Iris pigment epithelial cell (primary cell): Measurements from ENCODE around the gene SLC35E2B.
A peak's percentile ranks its signal among the peaks of the same experiment; 100 is the strongest.
"Not testable (repeated sequence)": the region's sequence is repeated elsewhere in the genome, so short reads cannot be mapped to it uniquely, and the experiment has no call there.

Experiments used
- DNase-seq: peaks from one replicate; pipeline ENCODE4 v3.0.0-alpha.2; 2011; ENCODE audit warnings: low read depth

The SLC35E2B gene

DNA sequence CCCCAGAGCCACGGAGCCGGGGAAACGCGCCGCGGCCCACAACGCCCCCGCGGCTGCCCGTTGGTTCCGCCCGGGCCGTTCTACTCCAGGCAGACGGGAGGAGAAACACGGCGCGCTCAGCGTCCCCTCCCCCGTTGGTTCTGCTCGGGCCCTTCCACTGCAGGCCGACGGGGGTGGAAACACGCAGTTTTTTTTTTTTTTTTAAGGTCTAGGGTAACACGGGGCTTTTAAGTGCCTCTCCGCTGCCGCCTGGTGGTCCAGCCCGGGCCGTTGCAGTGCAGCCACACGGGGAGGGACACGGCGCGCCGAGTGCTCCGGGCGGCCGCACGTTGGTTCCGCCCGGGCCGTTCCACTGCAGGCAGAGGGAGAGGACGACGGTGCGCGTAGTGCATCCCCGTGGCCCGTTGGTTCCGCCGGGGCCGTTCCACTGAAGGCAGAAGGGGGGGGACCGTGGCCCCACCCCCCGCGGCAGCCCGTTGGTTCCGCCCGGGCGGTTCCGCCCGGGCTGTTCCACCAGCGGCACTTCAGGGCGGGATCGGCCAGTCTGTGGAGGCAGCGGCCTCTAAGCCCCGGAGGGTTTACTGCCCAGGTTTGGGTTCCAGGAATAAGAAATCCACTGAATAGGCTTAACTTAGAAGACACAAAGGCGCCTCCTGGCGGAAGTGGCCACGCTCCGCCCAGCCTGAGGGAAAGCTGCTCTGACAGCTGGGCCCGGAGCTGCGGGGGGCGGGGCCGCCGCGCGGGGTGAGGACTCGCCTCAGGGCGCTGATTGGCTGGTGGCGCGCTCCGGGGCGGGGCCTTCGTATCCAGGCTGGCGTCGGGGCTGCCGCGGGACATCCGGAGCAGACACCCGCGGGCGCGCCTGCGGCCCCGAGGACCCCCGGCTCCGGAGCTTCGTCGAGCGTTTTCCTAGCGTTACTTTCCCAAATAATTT, at the start of gene SLC35E2B:
Gene SLC35E2B (minus strand): TSS at position 82 of the 934 bp plus-strand sequence. CDS start 16,096 bp downstream, outside the sequence.
- DNase-seq, result peak; percentile 91

GRCh38 chr1:1741013-1741412, 48.4 kb upstream of the SLC35E2B start:
- peak; percentile 95 for DNase-seq

GRCh38 chr1:1738799-1739337, 46.3 kb upstream of the SLC35E2B start:
- DNase-seq, result not testable (repeated sequence)

GRCh38 chr1:1737675-1738590, 45.3 kb upstream of the SLC35E2B start:
- not testable (repeated sequence) for DNase-seq

DNA sequence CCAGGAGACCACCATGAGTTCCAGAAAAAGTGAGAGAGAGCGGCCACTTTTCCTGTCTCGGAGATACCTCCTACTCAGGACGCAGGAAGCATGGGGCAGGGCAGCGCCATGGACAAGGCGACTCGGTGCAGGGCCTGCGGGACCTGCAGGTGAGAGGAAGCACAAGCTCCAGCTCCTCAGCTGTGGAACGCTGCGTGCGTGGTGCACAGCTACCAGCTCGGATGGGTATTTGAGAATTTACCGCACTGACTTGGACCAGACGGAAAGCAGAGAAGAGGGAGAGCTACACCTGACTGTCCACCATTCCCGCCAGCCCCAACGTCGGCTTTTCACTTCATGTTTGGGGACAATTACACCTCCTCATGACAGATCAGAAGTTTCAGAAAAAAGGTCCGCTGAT, 39.8 kb upstream of the SLC35E2B start:
- no peak for DNase-seq

DNA sequence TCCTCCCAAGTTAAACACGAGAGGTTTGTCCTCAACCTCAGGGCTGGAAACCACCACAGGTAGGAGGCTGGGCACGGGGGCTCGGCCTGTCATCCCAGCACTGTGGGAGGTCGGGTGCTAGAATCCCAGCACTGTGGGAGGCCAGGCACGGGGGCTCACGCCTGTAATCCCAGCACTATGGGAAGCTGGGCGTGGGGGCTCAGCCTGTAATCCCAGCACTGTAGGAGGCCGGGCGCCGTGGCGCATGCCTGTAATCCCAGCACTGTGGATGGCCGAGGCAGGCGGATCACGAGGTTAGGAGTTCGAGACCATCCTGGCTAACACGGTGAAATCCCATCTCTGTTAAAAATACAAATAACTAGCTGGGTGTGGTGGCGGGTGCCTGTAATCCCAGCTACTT, 38.3 kb upstream of the SLC35E2B start:
- no peak for DNase-seq

- DNase-seq, result not testable (repeated sequence)
Measured at GRCh38 chr1:1730230-1730629, 37.6 kb upstream of the SLC35E2B start.

GRCh38 chr1:1729116-1729816, 36.7 kb upstream of the SLC35E2B start:
- DNase-seq, result not testable (repeated sequence)

GRCh38 chr1:1728308-1729005, 35.9 kb upstream of the SLC35E2B start:
- peak; percentile 57 for DNase-seq

DNA sequence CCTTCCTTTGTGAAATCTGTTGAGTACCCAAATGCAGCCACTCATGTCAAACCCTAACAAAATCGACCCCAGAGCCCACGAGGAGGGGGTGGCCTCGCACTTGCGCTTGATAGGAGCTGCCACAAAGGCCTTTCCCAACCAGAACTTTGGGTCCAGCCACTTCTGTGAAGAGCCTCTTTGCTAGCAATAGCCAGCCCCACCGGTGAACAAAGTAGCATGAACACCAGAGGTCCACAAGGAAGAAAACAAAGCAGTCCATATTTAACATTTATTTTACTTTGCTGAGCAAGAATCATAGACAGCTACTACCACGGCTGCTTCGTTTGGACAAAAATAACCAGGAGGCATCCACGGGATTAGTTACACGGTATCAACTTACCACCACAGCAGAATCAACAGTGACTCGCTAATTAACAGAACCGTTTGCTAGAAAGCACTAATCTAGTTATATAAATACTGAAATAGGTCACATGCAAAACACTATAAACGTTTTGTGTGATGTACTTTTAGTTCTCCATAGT, 34.6 kb upstream of the SLC35E2B start:
- not testable (repeated sequence) for DNase-seq

DNA sequence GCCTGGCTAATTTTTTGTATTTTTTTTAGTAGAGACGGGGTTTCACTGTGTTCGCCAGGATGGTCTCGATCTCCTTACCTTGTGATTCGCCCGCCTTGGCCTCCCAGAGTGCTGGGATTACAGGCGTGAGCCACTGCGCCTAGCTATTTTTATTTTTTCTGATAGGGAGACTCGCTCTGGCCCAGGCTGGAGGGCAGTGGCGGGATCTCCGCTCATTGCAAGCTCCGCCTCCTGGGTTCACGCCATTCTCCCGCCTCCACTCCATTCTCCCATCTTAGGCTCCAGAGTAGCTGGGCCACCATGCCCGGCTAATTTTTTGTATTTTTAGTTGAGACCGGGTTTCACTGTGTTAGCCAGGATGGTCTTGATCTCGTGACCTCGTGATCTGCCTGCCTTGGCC, 33.5 kb upstream of the SLC35E2B start:
- DNase-seq, result not testable (repeated sequence)

- peak; percentile 100 for DNase-seq
Measured at GRCh38 chr1:1724035-1724864, 31.7 kb upstream of the SLC35E2B start, which contains the start of gene CDK11A. Gene CDK11A (minus strand): TSS chr1:1724357. CDS start chr1:1722818, 1,539 bp downstream.

GRCh38 chr1:1721201-1721600, 28.6 kb upstream of the SLC35E2B start:
- DNase-seq, result no peak

GRCh38 chr1:1715109-1715883, 22.7 kb upstream of the SLC35E2B start:
- DNase-seq, result not testable (repeated sequence)

GRCh38 chr1:1707897-1708296, 15.3 kb upstream of the SLC35E2B start:
- not testable (repeated sequence) for DNase-seq

- DNase-seq, result not testable (repeated sequence)
Measured at GRCh38 chr1:1707241-1707640, 14.6 kb upstream of the SLC35E2B start.

DNA sequence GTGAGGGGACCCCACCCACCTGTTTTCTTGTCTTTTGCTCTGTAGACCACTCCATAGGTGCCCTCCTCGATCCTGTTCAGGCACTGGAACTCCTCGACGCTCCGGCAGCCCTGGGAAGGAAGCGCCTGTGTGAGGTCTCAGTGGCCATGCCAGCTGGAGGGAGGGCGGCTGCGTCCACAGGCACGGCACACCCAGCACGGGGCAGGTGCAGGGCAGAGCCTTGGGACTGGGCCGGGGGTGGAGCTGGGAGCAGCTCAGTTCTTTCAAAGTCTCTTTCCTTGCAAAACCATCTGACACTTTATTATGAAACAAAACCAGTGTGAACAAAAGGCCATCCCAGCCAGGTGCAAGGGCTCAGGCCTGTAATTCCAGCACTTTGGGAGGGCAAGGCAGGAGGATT, 13.0 kb upstream of the SLC35E2B start:
- not testable (repeated sequence) for DNase-seq

DNA sequence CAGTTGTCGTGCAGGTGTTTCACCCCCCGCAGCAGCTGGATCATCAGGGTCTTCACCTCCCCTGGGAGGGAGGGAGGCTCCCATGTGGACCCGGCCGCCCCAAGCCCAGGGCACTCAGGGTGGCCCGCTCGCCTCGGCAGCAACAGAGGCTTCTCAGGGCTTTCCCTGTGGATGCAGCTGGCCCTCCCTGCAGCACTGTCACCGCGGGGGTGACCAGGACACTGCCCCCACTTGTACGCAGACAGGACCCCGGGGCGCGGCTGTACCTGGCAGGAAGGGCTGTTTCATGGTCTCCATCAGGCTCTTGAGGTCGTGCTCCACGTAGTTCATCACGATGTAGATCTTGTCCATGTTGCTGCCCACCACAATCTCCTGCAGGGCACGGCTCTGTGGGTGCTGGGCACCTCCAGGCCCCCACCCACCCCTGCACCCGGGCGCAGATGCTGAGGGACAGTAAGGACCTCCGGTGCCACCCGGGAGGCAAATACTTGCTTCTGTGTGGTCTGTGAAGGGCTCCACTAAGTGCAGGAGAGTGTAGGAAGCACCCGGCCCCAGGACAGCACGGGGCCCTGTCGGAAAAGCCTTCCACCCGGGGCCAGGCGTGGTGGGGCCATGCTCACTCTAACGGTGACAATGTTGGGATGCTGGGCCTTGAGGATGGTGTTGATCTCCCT, 11.8 kb upstream of the SLC35E2B start:
- not testable (repeated sequence) for DNase-seq
